Measurements from ENCODE around the gene FKBP7.
"Not testable (repeated sequence)": the region's sequence is repeated elsewhere in the genome, so short reads cannot be mapped to it uniquely, and the experiment has no call there.

The FKBP7 gene

GRCh38 chr2:178478439-178479274 is at the start of gene FKBP7:
TSS of gene FKBP7 (minus strand) at chr2:178478600. CDS start at chr2:178478499, 101 bp downstream.
- peak; percentile 33 for DNase-seq (ENCODE audit: low read depth, low spot score)

- no peak for DNase-seq (ENCODE audit: low read depth, low spot score)
These were observed 49.2 kb upstream of the FKBP7 start for GRCh38 chr2:178527592-178527991.

GRCh38 chr2:178526256-178526655 is 47.9 kb upstream of the FKBP7 start:
- no peak for DNase-seq (ENCODE audit: low read depth, low spot score)

- DNase-seq (ENCODE audit: low read depth, low spot score), result not testable (repeated sequence)
These were observed 47.1 kb upstream of the FKBP7 start for GRCh38 chr2:178525460-178525859.

GRCh38 chr2:178525010-178525409 is 46.6 kb upstream of the FKBP7 start:
- not testable (repeated sequence) for DNase-seq (ENCODE audit: low read depth, low spot score)

GRCh38 chr2:178523596-178524134 is 45.3 kb upstream of the FKBP7 start:
- no peak for DNase-seq (ENCODE audit: low read depth, low spot score)

- peak; percentile 68 for DNase-seq (ENCODE audit: low read depth, low spot score)
These were observed 44.7 kb upstream of the FKBP7 start for GRCh38 chr2:178522950-178523595.

GRCh38 chr2:178521304-178522150 is 43.1 kb upstream of the FKBP7 start:
- no peak for DNase-seq (ENCODE audit: low read depth, low spot score)

GRCh38 chr2:178517496-178517895 is 39.1 kb upstream of the FKBP7 start:
- no peak for DNase-seq (ENCODE audit: low read depth, low spot score)

GRCh38 chr2:178514664-178515063 is 36.3 kb upstream of the FKBP7 start:
- DNase-seq (ENCODE audit: low read depth, low spot score), result no peak

GRCh38 chr2:178513876-178514275 is 35.5 kb upstream of the FKBP7 start:
- no peak for DNase-seq (ENCODE audit: low read depth, low spot score)

- DNase-seq (ENCODE audit: low read depth, low spot score), result no peak
These were observed 34.1 kb upstream of the FKBP7 start for GRCh38 chr2:178512484-178512883.

- no peak for DNase-seq (ENCODE audit: low read depth, low spot score)
These were observed 32.0 kb upstream of the FKBP7 start for GRCh38 chr2:178510384-178510783.

GRCh38 chr2:178508646-178509045 is 30.2 kb upstream of the FKBP7 start:
- no peak for DNase-seq (ENCODE audit: low read depth, low spot score)

- no peak for DNase-seq (ENCODE audit: low read depth, low spot score)
These were observed 28.5 kb upstream of the FKBP7 start for GRCh38 chr2:178506949-178507348.

- no peak for DNase-seq (ENCODE audit: low read depth, low spot score)
These were observed 28.1 kb upstream of the FKBP7 start for GRCh38 chr2:178506524-178506923.

GRCh38 chr2:178506101-178506500 is 27.7 kb upstream of the FKBP7 start:
- no peak for DNase-seq (ENCODE audit: low read depth, low spot score)

- no peak for DNase-seq (ENCODE audit: low read depth, low spot score)
These were observed 24.4 kb upstream of the FKBP7 start for GRCh38 chr2:178502751-178503150.

- no peak for DNase-seq (ENCODE audit: low read depth, low spot score)
These were observed 21.2 kb upstream of the FKBP7 start for GRCh38 chr2:178499640-178500039.

GRCh38 chr2:178498137-178498536 is 19.7 kb upstream of the FKBP7 start:
- DNase-seq (ENCODE audit: low read depth, low spot score), result no peak

- no peak for DNase-seq (ENCODE audit: low read depth, low spot score)
These were observed 17.6 kb upstream of the FKBP7 start for GRCh38 chr2:178496049-178496448.

- DNase-seq (ENCODE audit: low read depth, low spot score), result no peak
These were observed 13.2 kb upstream of the FKBP7 start for GRCh38 chr2:178491612-178492011.
